Glutamatergic neuron (in vitro differentiated cells): ENCODE data around the gene ROM1. TPM values are rescaled to one million over a fixed set of nuclear protein-coding genes. Genes with fewer than 3 reads are reported as not detected.

Source experiments
- DNase-seq: peaks from one replicate; pipeline ENCODE4 v3.0.0; 2022
- H3K27ac Mint-ChIP-seq: one replicate; pipeline ENCODE4 v1.8.0; 2020; ENCODE audit warnings: mild to moderate bottlenecking, mixed read lengths, inconsistent platforms; ENCODE audit not compliant: unreplicated experiment
- H3K27me3 Mint-ChIP-seq: one replicate; pipeline ENCODE4 v1.8.0; 2020; ENCODE audit warnings: mild to moderate bottlenecking, moderate library complexity, mixed read lengths, inconsistent platforms; ENCODE audit not compliant: unreplicated experiment
- H3K36me3 Mint-ChIP-seq: one replicate; pipeline ENCODE4 v1.8.0; 2020; ENCODE audit warnings: mild to moderate bottlenecking, mixed read lengths, inconsistent platforms; ENCODE audit not compliant: unreplicated experiment
- H3K4me1 Mint-ChIP-seq: one replicate; pipeline ENCODE4 v1.8.0; 2020; ENCODE audit warnings: mild to moderate bottlenecking, low read depth, mixed read lengths, inconsistent platforms; ENCODE audit not compliant: unreplicated experiment
- H3K4me3 Mint-ChIP-seq: one replicate; pipeline ENCODE4 v1.8.0; 2020; ENCODE audit warnings: mild to moderate bottlenecking, mixed read lengths, inconsistent platforms; ENCODE audit not compliant: unreplicated experiment
- H3K9me3 Mint-ChIP-seq: one replicate; pipeline ENCODE4 v1.8.0; 2020; ENCODE audit warnings: mild to moderate bottlenecking, moderate library complexity, mixed read lengths, inconsistent platforms; ENCODE audit not compliant: unreplicated experiment
- CTCF ChIP-seq: fragments of 200-600 bp; sonication (generic); IDR thresholded peaks from one replicate; pipeline ENCODE4 v1.5.0; 2021; ENCODE audit not compliant: partially characterized antibody, unreplicated experiment
- total RNA-seq: library from RNA; stranded (reverse); fragmentation: NEBNext Ultra II Directional; extraction: Animal tissue kit (Norgen Biotek cat#: 25700); gene quantifications from one replicate; pipeline ENCODE4 v1.2.1, GENCODE V29; 2021; ENCODE audit not compliant: unreplicated experiment

Gene ROM1
- total RNA-seq, 1 donor from 2014 or later: 1.3 TPM

GRCh38 chr11:62607714-62608113, 5.3 kb upstream of the ROM1 start:
- Mint-ChIP-seq H3K27me3 (peaks cover 22% of the 10 kb centered on the region), H3K9me3 (peaks cover 13% of the 10 kb centered on the region), H3K4me1 (peaks cover 8% of the 10 kb centered on the region), H3K36me3 (peaks cover 8% of the 10 kb centered on the region), H3K27ac (no peak overlapping the region), H3K4me3 (no peak overlapping the region)
- no peak for TF ChIP-seq CTCF
- DNase-seq: no peak

GRCh38 chr11:62608776-62609175, 4.3 kb upstream of the ROM1 start:
- Mint-ChIP-seq H3K9me3 (peaks cover 7% of the 10 kb centered on the region), H3K4me3 (no peak overlapping the region), H3K27ac (no peak overlapping the region), H3K4me1 (peaks cover 4% of the 10 kb centered on the region), H3K27me3 (peaks cover 12% of the 10 kb centered on the region), H3K36me3 (peaks cover under 1% of the 10 kb centered on the region)
- DNase-seq: no peak
- TF ChIP-seq CTCF: no peak

- Mint-ChIP-seq H3K9me3 (peaks cover 7% of the 10 kb centered on the region), H3K36me3 (no peaks in the 10 kb centered on the region), H3K27ac (no peak overlapping the region), H3K4me1 (peaks cover 4% of the 10 kb centered on the region), H3K27me3 (peaks cover 8% of the 10 kb centered on the region), H3K4me3 (peak overlapping the region; percentile 20)
- no peak for DNase-seq
- no peak for TF ChIP-seq CTCF
These were observed 2.7 kb upstream of the ROM1 start for GRCh38 chr11:62610403-62610802.

GRCh38 chr11:62610814-62611704, 2.0 kb upstream of the ROM1 start:
- TF ChIP-seq CTCF: no peak
- peak overlapping the region; percentile 93 for H3K4me3 Mint-ChIP-seq
- H3K9me3 Mint-ChIP-seq: peaks cover 7% of the 10 kb centered on the region
- H3K27ac Mint-ChIP-seq: no peak overlapping the region
- DNase-seq: no peak
- H3K4me1 Mint-ChIP-seq: peaks cover 4% of the 10 kb centered on the region
- peaks cover 8% of the 10 kb centered on the region for H3K27me3 Mint-ChIP-seq
- no peaks in the 10 kb centered on the region for H3K36me3 Mint-ChIP-seq

GRCh38 chr11:62611705-62612365, 1.2 kb upstream of the ROM1 start:
- Mint-ChIP-seq H3K4me1 (peaks cover 4% of the 10 kb centered on the region), H3K27ac (peak overlapping the region; percentile 70), H3K36me3 (no peaks in the 10 kb centered on the region), H3K27me3 (peaks cover 8% of the 10 kb centered on the region), H3K9me3 (peaks cover 5% of the 10 kb centered on the region), H3K4me3 (peak overlapping the region; percentile 93)
- TF ChIP-seq CTCF: no peak
- DNase-seq: peak; percentile 27
